CD4-positive, alpha-beta T cell (primary cell): ENCODE data around the gene YBX1. TPM values are rescaled to one million over a fixed set of nuclear protein-coding genes. Genes with fewer than 3 reads are reported as not detected.

Experiments used
- ATAC-seq: fragments of 200-7000 bp; cut with Tn5 transposase; one replicate; pipeline ENCODE4 v1.10.0; 2022; ENCODE audit warnings: mild to moderate bottlenecking; ENCODE audit not compliant: poor library complexity
- CTCF ChIA-PET: fragments of 350-600 bp; sonication (Branson Sonifier 250); formaldehyde crosslinking; loops from one replicate; lab custom pipeline; 2021; ENCODE audit warnings: antibody characterized with exemption, inconsistent platforms; lab: Charles Lee
- POLR2A ChIA-PET: fragments of 350-600 bp; sonication (Branson Sonifier 250); formaldehyde crosslinking; loops from one replicate; lab custom pipeline; 2021; ENCODE audit warnings: antibody characterized with exemption, inconsistent platforms; lab: Charles Lee
- DNase-seq, 14 experiments: peaks; one replicate each; pipeline ENCODE4 v3.0.0-alpha.2; 2013 to 2020; ENCODE audit warnings: mixed read lengths in 2 of 14
- H3K27ac ChIP-seq, 2 donors: one replicate each; pipeline versions ENCODE4 v1.5.1 to v1.7.0; 2013; ENCODE audit warnings: low read length in 2 of 2, low read depth in 1 of 2, mild to moderate bottlenecking in 1 of 2
- H3K27me3 ChIP-seq, 2 experiments: 1 replicate in 1 of 2; 2 replicates in 1 of 2; pipeline versions ENCODE4 v1.6.1 to v1.7.0; 2013; ENCODE audit warnings: low read length in 2 of 2, control low read depth in 1 of 2, mild to moderate bottlenecking in 1 of 2, moderate library complexity in 1 of 2; ENCODE audit not compliant: insufficient read depth in 2 of 2, control insufficient read depth in 1 of 2
- H3K36me3 ChIP-seq: one replicate; pipeline ENCODE4 v1.6.1; 2013; ENCODE audit warnings: low read length, control low read depth; ENCODE audit not compliant: insufficient read depth
- H3K4me1 ChIP-seq: one replicate; pipeline ENCODE4 v1.6.1; 2013; ENCODE audit warnings: low read length, control low read depth; ENCODE audit not compliant: insufficient read depth
- H3K4me3 ChIP-seq: one replicate; pipeline ENCODE4 v1.5.1; 2013; ENCODE audit warnings: mild to moderate bottlenecking, low read length, moderate library complexity
- H3K9me3 ChIP-seq, 2 experiments: 1 replicate in 1 of 2; 2 replicates in 1 of 2; pipeline versions ENCODE4 v1.6.1 to v1.7.0; 2013; ENCODE audit warnings: low read length in 2 of 2, mild to moderate bottlenecking in 2 of 2, control low read depth in 1 of 2, moderate library complexity in 1 of 2; ENCODE audit not compliant: control insufficient read depth in 1 of 2, insufficient read depth in 1 of 2
- H3K27ac Mint-ChIP-seq: one replicate; pipeline ENCODE4 v1.8.0; 2020; ENCODE audit warnings: mixed read lengths
- H3K27me3 Mint-ChIP-seq: one replicate; pipeline ENCODE4 v1.8.0; 2021; ENCODE audit warnings: mixed read lengths
- H3K36me3 Mint-ChIP-seq: one replicate; pipeline ENCODE4 v1.8.0; 2021; ENCODE audit warnings: low read depth, mixed read lengths
- H3K4me1 Mint-ChIP-seq: one replicate; pipeline ENCODE4 v1.8.0; 2021; ENCODE audit warnings: low read depth, mixed read lengths
- H3K4me3 Mint-ChIP-seq: one replicate; pipeline ENCODE4 v1.8.0; 2020; ENCODE audit warnings: mild to moderate bottlenecking, mixed read lengths
- H3K9me3 Mint-ChIP-seq: one replicate; pipeline ENCODE4 v1.8.0; 2020; ENCODE audit warnings: mixed read lengths
- intact Hi-C, 2 experiments: fragments of 100-400 bp; cut with DNase I in 1 of 2; cut with micrococcal nuclease in 1 of 2; formaldehyde crosslinking; loops; one replicate each; pipeline versions ENCODE4 v1.15.1 to v1.9.0; 2023 to 2025; cut with DNase I, micrococcal nuclease
- total RNA-seq, 174 experiments: library from RNA in 2 of 174; stranded (reverse) in 2 of 174; gene quantifications; one replicate each; pipeline ENCODE4 v1.2.3 and lab custom pipeline; 2021 to 2026
- TF ChIP-seq, protein P1 (sequence below): fragments of 200-600 bp; IDR thresholded peaks from one replicate; pipeline ENCODE4 v1.8.0; 2022; ENCODE audit warnings: antibody characterized with exemption, mild to moderate bottlenecking

YBX1 gene
- total RNA-seq, 2 experiments from 2014 or later: 372 to 389 TPM

DNA sequence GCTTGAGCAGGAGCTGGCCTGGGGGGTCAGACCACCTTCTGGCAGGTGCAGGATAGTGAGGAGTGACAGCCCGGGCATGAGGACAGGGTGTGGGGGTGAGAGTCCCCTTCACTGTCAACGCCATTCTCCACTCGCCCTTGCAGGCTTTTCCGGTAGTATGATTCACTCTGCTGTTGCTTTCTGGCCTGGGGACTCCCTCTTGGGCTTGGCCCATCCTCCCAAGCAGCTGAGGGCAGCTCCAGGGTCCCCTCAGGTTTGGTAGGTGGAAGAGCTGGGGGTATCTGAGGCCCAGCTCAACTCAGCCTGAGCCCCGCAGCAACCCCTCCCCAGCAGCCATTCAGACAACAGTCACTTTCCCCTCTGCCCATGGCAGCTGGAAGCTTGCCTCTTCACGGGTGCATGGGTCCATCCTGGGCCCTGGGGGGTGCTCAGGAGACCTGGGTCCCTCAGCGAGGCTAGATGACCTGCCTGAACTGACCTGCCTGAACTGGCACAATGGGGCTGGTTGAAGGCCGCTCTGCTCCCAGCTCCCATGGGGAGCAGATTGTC is 56.5 kb downstream of the YBX1 start:
- TF ChIP-seq, protein P1, sequence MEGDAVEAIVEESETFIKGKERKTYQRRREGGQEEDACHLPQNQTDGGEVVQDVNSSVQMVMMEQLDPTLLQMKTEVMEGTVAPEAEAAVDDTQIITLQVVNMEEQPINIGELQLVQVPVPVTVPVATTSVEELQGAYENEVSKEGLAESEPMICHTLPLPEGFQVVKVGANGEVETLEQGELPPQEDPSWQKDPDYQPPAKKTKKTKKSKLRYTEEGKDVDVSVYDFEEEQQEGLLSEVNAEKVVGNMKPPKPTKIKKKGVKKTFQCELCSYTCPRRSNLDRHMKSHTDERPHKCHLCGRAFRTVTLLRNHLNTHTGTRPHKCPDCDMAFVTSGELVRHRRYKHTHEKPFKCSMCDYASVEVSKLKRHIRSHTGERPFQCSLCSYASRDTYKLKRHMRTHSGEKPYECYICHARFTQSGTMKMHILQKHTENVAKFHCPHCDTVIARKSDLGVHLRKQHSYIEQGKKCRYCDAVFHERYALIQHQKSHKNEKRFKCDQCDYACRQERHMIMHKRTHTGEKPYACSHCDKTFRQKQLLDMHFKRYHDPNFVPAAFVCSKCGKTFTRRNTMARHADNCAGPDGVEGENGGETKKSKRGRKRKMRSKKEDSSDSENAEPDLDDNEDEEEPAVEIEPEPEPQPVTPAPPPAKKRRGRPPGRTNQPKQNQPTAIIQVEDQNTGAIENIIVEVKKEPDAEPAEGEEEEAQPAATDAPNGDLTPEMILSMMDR: no peak
- Mint-ChIP-seq H3K36me3 (no peaks in the 10 kb centered on the region), H3K9me3 (no peaks in the 10 kb centered on the region), H3K27me3 (no peaks in the 10 kb centered on the region), H3K4me3 (no peak overlapping the region), H3K27ac (no peak overlapping the region), H3K4me1 (peaks cover 9% of the 10 kb centered on the region)
- Histone ChIP-seq H3K27me3 (no peaks in the 10 kb centered on the region), H3K9me3 (no peaks in the 10 kb centered on the region), H3K4me3 (no peak overlapping the region), H3K36me3 (no peaks in the 10 kb centered on the region), H3K27ac (no peak overlapping the region), H3K4me1 (peaks cover 7% of the 10 kb centered on the region)
- ATAC-seq: no peak
- intact Hi-C loops: no loop called here
- DNase-seq: no peak
- POLR2A ChIA-PET: no interaction called here
- CTCF ChIA-PET: no interaction called here

DNA sequence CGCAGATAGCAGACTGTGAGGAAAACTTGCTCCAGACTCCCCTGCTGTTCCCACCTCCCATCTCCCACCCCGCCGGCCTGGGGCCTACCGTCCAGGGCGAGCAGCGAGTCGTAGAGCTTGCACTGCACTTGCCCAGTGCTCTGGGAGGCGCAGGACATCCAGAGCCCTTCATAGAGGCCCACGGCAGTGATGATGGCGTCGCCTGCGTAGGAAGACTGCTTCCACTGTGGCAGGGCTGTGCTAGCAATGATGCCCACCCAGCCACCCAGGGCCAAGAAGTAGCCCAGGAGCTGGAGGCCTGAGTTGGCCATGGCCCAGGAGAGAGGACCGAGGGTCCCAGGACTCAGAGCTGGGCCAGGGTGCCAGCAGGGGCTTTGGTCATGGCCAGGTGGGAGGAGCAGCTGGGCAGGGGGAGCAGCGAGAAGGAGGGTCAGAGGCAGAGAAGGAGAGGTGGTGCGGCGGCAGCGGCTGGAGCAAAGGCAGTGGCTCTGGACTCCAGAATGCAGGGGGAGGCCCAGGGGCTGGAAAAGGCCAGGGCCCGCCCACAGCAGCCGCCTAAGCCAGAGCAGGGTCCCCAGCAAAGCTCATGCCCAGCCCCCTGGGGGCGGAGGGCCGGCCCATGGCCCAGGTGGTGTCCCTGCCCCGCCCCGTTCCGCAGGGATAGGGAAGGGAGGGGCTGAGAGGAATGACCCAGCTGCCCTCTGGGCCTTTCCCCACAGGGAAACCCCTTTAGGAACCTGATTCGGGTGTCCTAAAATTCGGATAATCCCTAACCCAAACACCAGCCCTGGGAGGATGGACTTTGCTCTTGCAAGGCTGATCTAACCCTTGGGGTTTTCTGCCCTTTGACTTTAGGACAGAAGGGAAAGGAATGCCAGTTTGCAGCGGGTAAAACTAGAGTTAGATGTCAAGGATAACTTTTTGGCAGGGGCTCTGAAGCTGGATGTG is 57.8 kb downstream of the YBX1 start, which contains the start of gene CLDN19:
TSS of gene CLDN19 (minus strand) at position 484 of the 948 bp plus-strand sequence. CDS start at position 311, 173 bp downstream.
- Histone ChIP-seq H3K4me1 (peaks cover 7% of the 10 kb centered on the region), H3K4me3 (no peak within 1 kb of the TSS), H3K36me3 (no peaks in the 10 kb centered on the region), H3K27ac (no peak within 1 kb of the TSS), H3K9me3 (no peaks in the 10 kb centered on the region), H3K27me3 (no peaks in the 10 kb centered on the region)
- intact Hi-C loops: no loop called here
- POLR2A ChIA-PET: interaction anchor here (0.6 kb wide), 1 partner anchor 826 kb away, joined by 3 read pairs; no protein-coding TSS in a partner anchor
- Mint-ChIP-seq H3K4me3 (no peak within 1 kb of the TSS), H3K4me1 (peaks cover 9% of the 10 kb centered on the region), H3K36me3 (peaks cover 2% of the 10 kb centered on the region), H3K27ac (no peak within 1 kb of the TSS), H3K27me3 (no peaks in the 10 kb centered on the region), H3K9me3 (no peaks in the 10 kb centered on the region)
- DNase-seq (no peak), ATAC-seq (no peak)
- TF ChIP-seq, protein P1: no peak
- CTCF ChIA-PET: interaction anchor here (1.2 kb wide), 1 partner anchor 17 kb away, joined by 3 read pairs; no protein-coding TSS in a partner anchor

DNA sequence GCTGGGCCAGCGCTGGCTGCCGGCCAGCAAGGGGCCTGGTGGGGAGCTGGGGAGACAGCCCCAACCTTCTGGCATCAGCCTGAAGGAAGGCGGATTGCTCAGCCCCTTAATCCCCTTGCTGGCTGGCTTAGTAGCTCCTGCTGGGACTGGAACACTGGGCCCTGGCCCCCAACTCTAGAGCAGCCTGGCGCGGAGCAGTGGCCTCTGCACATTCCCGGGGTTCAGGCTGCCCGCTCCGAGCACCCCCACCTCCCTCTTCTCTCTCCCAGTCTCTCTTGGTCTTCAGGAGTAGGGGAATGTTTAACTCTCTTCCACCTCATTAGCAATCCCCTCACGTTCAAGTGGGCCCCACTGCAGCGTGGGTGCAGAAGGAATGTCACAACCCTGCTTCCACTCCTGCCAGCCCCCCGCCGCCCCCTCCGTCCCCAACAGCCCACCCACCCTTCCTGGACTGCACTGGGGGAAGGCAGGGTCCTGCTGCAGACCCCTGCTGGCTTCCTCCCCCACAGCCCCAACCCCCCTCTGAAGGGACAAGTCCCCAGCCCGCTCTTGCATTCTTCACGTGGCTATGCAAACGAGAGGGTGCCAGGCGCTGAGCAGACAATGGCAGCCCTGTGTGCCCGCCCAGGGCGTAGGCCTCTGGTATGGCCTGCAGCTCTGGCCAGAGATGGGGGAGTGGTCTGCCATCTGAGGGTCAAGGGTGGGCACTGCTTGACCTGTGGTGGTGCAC is 58.8 kb downstream of the YBX1 start:
- peaks cover 9% of the 10 kb centered on the region for H3K4me1 Mint-ChIP-seq
- H3K4me3 Mint-ChIP-seq: no peak overlapping the region
- Histone ChIP-seq H3K9me3 (no peaks in the 10 kb centered on the region), H3K36me3 (no peaks in the 10 kb centered on the region), H3K4me3 (no peak overlapping the region), H3K4me1 (peaks cover 7% of the 10 kb centered on the region), H3K27ac (no peak overlapping the region), H3K27me3 (no peaks in the 10 kb centered on the region)
- POLR2A ChIA-PET: no interaction called here
- no peaks in the 10 kb centered on the region for H3K9me3 Mint-ChIP-seq
- no peak for DNase-seq
- no peak overlapping the region for H3K27ac Mint-ChIP-seq
- no peak for ATAC-seq
- CTCF ChIA-PET: interaction anchor here (1.2 kb wide), 1 partner anchor 16 kb away, joined by 3 read pairs; no protein-coding TSS in a partner anchor
- TF ChIP-seq, protein P1: no peak
- intact Hi-C loops: no loop called here
- H3K36me3 Mint-ChIP-seq: peaks cover 11% of the 10 kb centered on the region
- no peaks in the 10 kb centered on the region for H3K27me3 Mint-ChIP-seq
